ENCODE results near the gene B9D1.

- TF ChIP-seq POLR2A (IDR thresholded peaks at IDR 0.05; ENCODE audit: low read depth, low read length) = no peak
- no peak for TF ChIP-seq POLR2AphosphoS5 (IDR thresholded peaks at IDR 0.05; ENCODE audit: low read depth, low read length)
- no peak for TF ChIP-seq TAF1 (IDR thresholded peaks at IDR 0.05; ENCODE audit: low read depth, low read length)
- TF ChIP-seq SPI1 (IDR thresholded peaks at IDR 0.05; ENCODE audit: low read depth, low read length) = no peak
- no peak for TF ChIP-seq POU2F2 (IDR thresholded peaks at IDR 0.05; ENCODE audit: low read depth, low read length)
These were observed 50.9 kb downstream of the B9D1 start for GRCh38 chr17:19311421-19312215.
